Measurements from ENCODE around the gene FGD1.
"Not testable (repeated sequence)": the region's sequence is repeated elsewhere in the genome, so short reads cannot be mapped to it uniquely, and the experiment has no call there.

Gene FGD1

GRCh38 chrX:54494989-54495813, 833 bp downstream of the FGD1 start:
- no peaks in the 10 kb centered on the region for H3K36me3 ChIP-seq (ENCODE audit: low read length)
- no peaks in the 10 kb centered on the region for H3K9me2 ChIP-seq (replicated peaks; ENCODE audit: insufficient read depth, low read length)
- no peak overlapping the region for H3K9ac ChIP-seq (ENCODE audit: low read length)
- no peak overlapping the region for H3K27ac ChIP-seq (ENCODE audit: low read depth, low read length)
- no peak overlapping the region for H3K4me3 ChIP-seq (ENCODE audit: insufficient read depth, low read length, poor library complexity, severe bottlenecking)
- H4K20me1 ChIP-seq (ENCODE audit: low read depth, low read length) = no peaks in the 10 kb centered on the region
- no peak overlapping the region for H2AFZ ChIP-seq (ENCODE audit: low read depth, low read length, severe bottlenecking)
- no peaks in the 10 kb centered on the region for H3K9me3 ChIP-seq (ENCODE audit: insufficient read depth, low read length)
- no peaks in the 10 kb centered on the region for H3K79me2 ChIP-seq (ENCODE audit: insufficient read depth, low read length)
- TF ChIP-seq CTCF (IDR thresholded peaks at IDR 0.05; ENCODE audit: insufficient read depth, low read length, poor library complexity, severe bottlenecking) (no peak), EZH2phosphoT487 (conservative IDR thresholded peaks at IDR 0.05; ENCODE audit: low read length) (no peak)
- no peaks in the 10 kb centered on the region for H3F3A ChIP-seq (ENCODE audit: insufficient read depth)
- H3K4me2 ChIP-seq (ENCODE audit: low read depth, low read length, poor library complexity, severe bottlenecking) = no peak overlapping the region
- H3K27me3 ChIP-seq (ENCODE audit: low read length) = no peaks in the 10 kb centered on the region

DNA sequence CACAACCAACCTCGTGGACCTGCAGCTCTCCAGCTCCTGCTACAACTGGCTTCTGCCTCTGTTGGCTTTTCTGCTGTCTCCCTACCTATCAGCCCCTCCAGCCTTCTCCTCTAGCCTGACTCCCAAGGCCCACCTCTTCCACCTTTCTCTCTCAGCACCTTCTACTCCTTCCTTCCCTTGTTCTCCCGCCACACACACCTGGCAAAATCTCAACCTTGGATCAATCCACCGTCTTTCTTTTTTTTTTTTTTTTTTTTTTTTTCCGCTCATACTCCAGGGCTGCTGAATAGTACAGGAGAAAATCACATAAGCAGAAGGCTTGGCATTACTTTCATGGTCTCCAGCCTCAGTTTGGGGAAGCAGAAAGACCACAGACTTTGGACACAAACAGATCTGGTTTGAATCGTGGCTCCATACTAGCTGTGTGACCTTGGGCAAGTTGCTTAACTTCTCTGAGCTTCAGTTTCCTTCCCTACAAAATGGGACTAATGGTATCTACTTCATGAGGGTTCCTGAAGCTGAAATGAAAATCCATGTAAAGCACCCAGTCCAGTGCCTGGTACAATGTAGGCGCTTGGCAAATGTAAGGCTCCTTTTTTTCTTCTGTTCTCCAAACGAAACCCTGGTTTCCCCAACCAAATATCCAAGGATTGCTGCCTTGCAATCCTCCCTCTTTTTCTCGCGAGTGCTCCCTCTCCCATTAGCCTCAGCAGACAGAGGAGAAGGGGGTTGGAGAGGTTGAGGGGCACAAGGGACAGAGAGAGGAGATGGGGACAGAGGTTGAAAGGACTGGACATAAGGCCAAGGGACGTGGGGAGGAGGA, 1.7 kb downstream of the FGD1 start:
- no peak overlapping the region for H3K4me3 ChIP-seq (ENCODE audit: insufficient read depth, low read length, poor library complexity, severe bottlenecking)
- TF ChIP-seq EZH2phosphoT487 (conservative IDR thresholded peaks at IDR 0.05; ENCODE audit: low read length) (no peak), CTCF (IDR thresholded peaks at IDR 0.05; ENCODE audit: insufficient read depth, low read length, poor library complexity, severe bottlenecking) (no peak)
- H3K36me3 ChIP-seq (ENCODE audit: low read length) = no peaks in the 10 kb centered on the region
- no peaks in the 10 kb centered on the region for H3K79me2 ChIP-seq (ENCODE audit: insufficient read depth, low read length)
- H3K27me3 ChIP-seq (ENCODE audit: low read length) = no peaks in the 10 kb centered on the region
- H3K9ac ChIP-seq (ENCODE audit: low read length) = no peak overlapping the region
- H3F3A ChIP-seq (ENCODE audit: insufficient read depth) = no peaks in the 10 kb centered on the region
- H3K9me3 ChIP-seq (ENCODE audit: insufficient read depth, low read length) = no peaks in the 10 kb centered on the region
- no peak overlapping the region for H3K27ac ChIP-seq (ENCODE audit: low read depth, low read length)
- H4K20me1 ChIP-seq (ENCODE audit: low read depth, low read length) = no peaks in the 10 kb centered on the region
- no peak overlapping the region for H2AFZ ChIP-seq (ENCODE audit: low read depth, low read length, severe bottlenecking)
- no peak overlapping the region for H3K4me2 ChIP-seq (ENCODE audit: low read depth, low read length, poor library complexity, severe bottlenecking)
- no peaks in the 10 kb centered on the region for H3K9me2 ChIP-seq (replicated peaks; ENCODE audit: insufficient read depth, low read length)

DNA sequence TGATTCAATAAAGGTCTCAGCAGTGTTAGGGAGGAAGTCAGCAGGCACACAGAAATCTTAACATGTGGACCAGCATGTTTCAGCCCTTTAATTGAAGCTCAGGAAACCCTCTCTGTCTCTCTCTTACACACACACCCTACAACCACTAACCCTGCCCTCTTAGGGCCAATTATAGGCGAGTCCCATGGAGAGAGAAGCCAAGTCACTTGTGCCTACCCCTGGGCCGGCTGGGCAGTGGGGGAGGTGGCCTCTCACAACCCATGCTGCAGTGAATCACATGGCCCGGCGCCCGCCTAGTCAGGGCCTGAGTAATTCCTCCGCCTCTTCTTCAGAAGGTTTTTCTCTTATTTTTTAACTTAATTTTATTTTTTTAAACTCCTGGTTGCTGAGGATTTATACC, 3.7 kb downstream of the FGD1 start:
- H3K4me2 ChIP-seq (ENCODE audit: low read depth, low read length, poor library complexity, severe bottlenecking) = no peak overlapping the region
- H3K27ac ChIP-seq (ENCODE audit: low read depth, low read length) = no peak overlapping the region
- H2AFZ ChIP-seq (ENCODE audit: low read depth, low read length, severe bottlenecking) = no peak overlapping the region
- H3K9me2 ChIP-seq (replicated peaks; ENCODE audit: insufficient read depth, low read length) = no peaks in the 10 kb centered on the region
- no peaks in the 10 kb centered on the region for H3K79me2 ChIP-seq (ENCODE audit: insufficient read depth, low read length)
- H3K36me3 ChIP-seq (ENCODE audit: low read length) = no peaks in the 10 kb centered on the region
- no peak overlapping the region for H3K9ac ChIP-seq (ENCODE audit: low read length)
- no peaks in the 10 kb centered on the region for H3F3A ChIP-seq (ENCODE audit: insufficient read depth)
- TF ChIP-seq CTCF (IDR thresholded peaks at IDR 0.05; ENCODE audit: insufficient read depth, low read length, poor library complexity, severe bottlenecking) = no peak
- TF ChIP-seq EZH2phosphoT487 (conservative IDR thresholded peaks at IDR 0.05; ENCODE audit: low read length) = no peak
- no peaks in the 10 kb centered on the region for H3K9me3 ChIP-seq (ENCODE audit: insufficient read depth, low read length)
- H3K4me3 ChIP-seq (ENCODE audit: insufficient read depth, low read length, poor library complexity, severe bottlenecking) = no peak overlapping the region
- H3K27me3 ChIP-seq (ENCODE audit: low read length) = no peaks in the 10 kb centered on the region
- H4K20me1 ChIP-seq (ENCODE audit: low read depth, low read length) = no peaks in the 10 kb centered on the region

DNA sequence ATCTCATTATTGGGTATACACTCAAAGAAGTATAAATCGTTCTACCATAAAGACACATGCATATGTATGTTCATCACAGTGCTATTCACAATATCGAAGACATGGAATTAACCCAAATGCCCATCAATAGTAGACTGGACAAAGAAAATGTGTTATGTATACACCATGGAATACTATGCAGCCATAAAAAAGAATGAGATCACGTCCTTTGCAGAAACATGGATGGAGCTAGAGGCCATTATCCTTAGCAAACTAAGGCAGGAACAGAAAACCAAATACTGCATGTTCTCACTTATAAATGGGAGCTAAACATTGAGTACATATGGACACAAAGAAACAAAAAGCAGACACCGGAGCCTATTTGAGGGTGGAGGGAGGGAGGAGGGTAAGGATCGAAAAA, 6.2 kb downstream of the FGD1 start:
- H2AFZ ChIP-seq (ENCODE audit: low read depth, low read length, severe bottlenecking); H3K27me3 ChIP-seq (ENCODE audit: low read length); H4K20me1 ChIP-seq (ENCODE audit: low read depth, low read length); H3K9me2 ChIP-seq (replicated peaks; ENCODE audit: insufficient read depth, low read length); H3K9me3 ChIP-seq (ENCODE audit: insufficient read depth, low read length); H3K4me3 ChIP-seq (ENCODE audit: insufficient read depth, low read length, poor library complexity, severe bottlenecking); H3K79me2 ChIP-seq (ENCODE audit: insufficient read depth, low read length); H3K27ac ChIP-seq (ENCODE audit: low read depth, low read length); H3F3A ChIP-seq (ENCODE audit: insufficient read depth); H3K4me2 ChIP-seq (ENCODE audit: low read depth, low read length, poor library complexity, severe bottlenecking); H3K9ac ChIP-seq (ENCODE audit: low read length); H3K36me3 ChIP-seq (ENCODE audit: low read length): not testable (repeated sequence)
